ENCODE data around the gene SPEM2. TPM values are rescaled to one million over a fixed set of nuclear protein-coding genes. Genes with fewer than 3 reads are reported as not detected.

The SPEM2 gene
- total RNA-seq, 2 experiments from 2014 or later = not detected

DNA sequence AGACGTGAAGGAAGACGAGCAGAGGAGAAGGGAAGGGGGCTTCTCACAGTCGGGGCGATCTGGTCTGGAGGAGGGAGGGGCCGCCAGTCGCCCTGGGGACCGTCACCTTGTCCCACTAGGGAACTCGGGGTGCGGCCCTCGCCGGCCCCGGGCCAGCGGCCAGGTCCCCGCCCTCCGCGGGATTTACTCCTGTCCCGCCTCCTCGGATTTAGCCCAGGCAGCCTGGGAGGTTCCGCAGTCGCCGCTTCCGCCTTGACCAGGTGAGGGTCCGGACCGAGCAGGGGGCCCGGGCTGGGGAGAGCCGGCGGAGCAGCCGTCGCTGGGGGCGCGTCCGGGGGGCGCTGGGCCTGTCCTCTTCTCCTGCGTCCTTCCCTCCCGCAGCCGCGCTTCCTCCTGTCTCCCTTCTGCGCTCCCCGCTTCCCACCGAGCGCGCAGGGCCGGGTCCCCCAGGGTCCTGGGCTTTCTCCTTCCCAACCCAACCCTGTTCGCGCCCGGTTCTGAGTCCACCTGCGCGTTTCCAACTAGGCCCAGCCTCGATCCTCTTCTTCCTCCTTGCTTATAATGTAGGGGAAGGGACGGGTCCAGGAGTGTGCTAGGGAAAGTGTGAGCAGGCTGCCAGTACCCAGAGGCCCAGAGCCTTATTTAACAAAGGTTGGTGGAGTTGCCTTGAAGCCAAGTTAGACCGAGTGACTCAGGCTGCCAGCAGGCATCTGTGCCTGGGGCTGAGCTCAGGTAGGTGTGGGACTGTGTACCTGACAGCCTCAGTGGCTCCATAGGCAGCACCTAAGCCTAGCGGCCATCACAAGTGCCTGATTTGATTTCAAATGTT is 44.3 kb upstream of the SPEM2 start, which contains the start of gene TNK1:
TSS of gene TNK1 (plus strand) at position 235 of the 829 bp plus-strand sequence. CDS start 1,838 bp downstream, outside the sequence.
- Mint-ChIP-seq H3K36me3 (ENCODE audit: low read depth) (peaks cover 8% of the 10 kb centered on the region), H3K27me3 (peaks cover 55% of the 10 kb centered on the region), H3K4me1 (ENCODE audit: low read depth) (peaks cover 10% of the 10 kb centered on the region), H3K27ac (no peak within 1 kb of the TSS), H3K9me3 (no peaks in the 10 kb centered on the region), H3K4me3 (peak within 1 kb of the TSS; percentile 56)
- Histone ChIP-seq H3K27ac (ENCODE audit: low read depth in 1 of 2, low read length in 2 of 2) (no peak within 1 kb of the TSS), H3K4me3 (ENCODE audit: low read length) (no peak within 1 kb of the TSS), H3K36me3 (ENCODE audit: insufficient read depth, low read length) (no peaks in the 10 kb centered on the region), H3K4me1 (ENCODE audit: insufficient read depth, low read length) (peaks cover 28% of the 10 kb centered on the region), H3K9me3 (ENCODE audit: control insufficient read depth in 1 of 2, insufficient read depth in 1 of 2, low read length in 2 of 2) (peaks cover 0 to 4% of the 10 kb centered on the region in 2 experiments), H3K27me3 (ENCODE audit: control insufficient read depth in 1 of 2, insufficient read depth in 2 of 2, low read length in 2 of 2) (peaks cover 21 to 22% of the 10 kb centered on the region in 2 experiments)
- ChIA-PET CTCF (interaction anchor here (0.8 kb wide), 1 partner anchor 25 kb away, joined by 4 read pairs; no protein-coding TSS in a partner anchor), POLR2A (no interaction called here)
- no peak for ATAC-seq (ENCODE audit: poor library complexity)
- DNase-seq = no peak
- TF ChIP-seq, protein P1, sequence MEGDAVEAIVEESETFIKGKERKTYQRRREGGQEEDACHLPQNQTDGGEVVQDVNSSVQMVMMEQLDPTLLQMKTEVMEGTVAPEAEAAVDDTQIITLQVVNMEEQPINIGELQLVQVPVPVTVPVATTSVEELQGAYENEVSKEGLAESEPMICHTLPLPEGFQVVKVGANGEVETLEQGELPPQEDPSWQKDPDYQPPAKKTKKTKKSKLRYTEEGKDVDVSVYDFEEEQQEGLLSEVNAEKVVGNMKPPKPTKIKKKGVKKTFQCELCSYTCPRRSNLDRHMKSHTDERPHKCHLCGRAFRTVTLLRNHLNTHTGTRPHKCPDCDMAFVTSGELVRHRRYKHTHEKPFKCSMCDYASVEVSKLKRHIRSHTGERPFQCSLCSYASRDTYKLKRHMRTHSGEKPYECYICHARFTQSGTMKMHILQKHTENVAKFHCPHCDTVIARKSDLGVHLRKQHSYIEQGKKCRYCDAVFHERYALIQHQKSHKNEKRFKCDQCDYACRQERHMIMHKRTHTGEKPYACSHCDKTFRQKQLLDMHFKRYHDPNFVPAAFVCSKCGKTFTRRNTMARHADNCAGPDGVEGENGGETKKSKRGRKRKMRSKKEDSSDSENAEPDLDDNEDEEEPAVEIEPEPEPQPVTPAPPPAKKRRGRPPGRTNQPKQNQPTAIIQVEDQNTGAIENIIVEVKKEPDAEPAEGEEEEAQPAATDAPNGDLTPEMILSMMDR (IDR thresholded peaks at IDR 0.05) = no peak
- intact Hi-C loops (cut with DNase I, micrococcal nuclease) = loop anchor here in 1 of 2 experiments (10.0 kb wide), 1 partner anchor 54 kb away; the partner anchor contains the start of genes FGF11 and TMEM102

DNA sequence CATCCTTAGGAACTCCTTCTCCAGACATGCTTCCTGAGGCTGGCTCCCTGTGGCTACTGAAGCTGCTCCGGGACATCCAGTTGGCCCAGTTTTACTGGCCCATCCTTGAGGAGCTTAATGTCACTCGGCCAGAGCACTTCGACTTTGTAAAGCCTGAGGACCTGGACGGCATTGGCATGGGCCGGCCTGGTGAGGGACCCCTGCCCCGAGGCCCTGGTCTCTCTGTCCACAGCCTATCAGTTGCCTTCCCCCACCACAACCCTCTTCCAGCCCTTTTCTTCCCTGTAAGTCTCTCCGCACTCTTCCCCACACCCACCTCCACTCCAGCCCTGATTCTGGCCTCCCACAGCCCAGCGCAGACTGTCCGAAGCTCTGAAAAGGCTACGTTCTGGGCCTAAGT is 42.5 kb upstream of the SPEM2 start:
- Mint-ChIP-seq H3K4me1 (ENCODE audit: low read depth) (peaks cover 10% of the 10 kb centered on the region), H3K27me3 (peaks cover 41% of the 10 kb centered on the region), H3K27ac (peak overlapping the region; percentile 91), H3K36me3 (ENCODE audit: low read depth) (peaks cover 22% of the 10 kb centered on the region), H3K4me3 (peak overlapping the region; percentile 4), H3K9me3 (no peaks in the 10 kb centered on the region)
- intact Hi-C loops (cut with DNase I, micrococcal nuclease) = loop anchor here in 1 of 2 experiments (10.0 kb wide), 1 partner anchor 52 kb away; the partner anchor contains the start of genes FGF11 and TMEM102
- Histone ChIP-seq H3K4me3 (ENCODE audit: low read length) (no peak overlapping the region), H3K4me1 (ENCODE audit: insufficient read depth, low read length) (peaks cover 28% of the 10 kb centered on the region), H3K27me3 (ENCODE audit: control insufficient read depth in 1 of 2, insufficient read depth in 2 of 2, low read length in 2 of 2) (peaks cover 21 to 22% of the 10 kb centered on the region in 2 experiments), H3K27ac (ENCODE audit: low read depth in 1 of 2, low read length in 2 of 2) (no peak overlapping the region), H3K36me3 (ENCODE audit: insufficient read depth, low read length) (peaks cover 7% of the 10 kb centered on the region), H3K9me3 (ENCODE audit: control insufficient read depth in 1 of 2, insufficient read depth in 1 of 2, low read length in 2 of 2) (peaks cover 0 to 4% of the 10 kb centered on the region in 2 experiments)
- ATAC-seq (ENCODE audit: poor library complexity) (no peak), DNase-seq (no peak)
- TF ChIP-seq, protein P1 (IDR thresholded peaks at IDR 0.05) = no peak
- CTCF ChIA-PET = interaction anchor here (1.8 kb wide), 1 partner anchor 11 kb away, joined by 8 read pairs; the partner anchor contains the start of gene PLSCR3
- POLR2A ChIA-PET = interaction anchor here (1.1 to 3.9 kb wide), 11 partner anchors 11 to 163 kb away, joined by 3 to 37 read pairs (median 11); partner anchors contain the start of genes ACADVL, ACAP1, DLG4 and NEURL4

DNA sequence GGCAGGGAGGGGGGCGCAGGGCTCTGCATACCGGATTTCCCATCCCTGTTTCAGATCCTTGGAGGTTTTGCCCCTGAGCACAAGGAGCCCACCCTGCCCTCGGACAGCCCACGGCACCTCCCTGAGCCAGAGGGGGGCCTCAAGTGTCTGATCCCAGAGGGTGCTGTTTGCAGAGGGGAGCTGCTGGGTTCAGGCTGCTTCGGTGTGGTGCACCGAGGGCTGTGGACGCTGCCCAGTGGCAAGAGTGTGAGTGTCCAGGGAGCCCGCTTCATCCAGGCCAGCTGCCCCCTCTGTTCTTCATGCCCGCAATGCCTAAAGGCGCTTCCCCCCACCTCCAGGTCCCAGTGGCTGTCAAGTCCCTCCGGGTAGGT is 42.1 kb upstream of the SPEM2 start:
- peak overlapping the region; percentile 42 for H3K4me3 Mint-ChIP-seq
- H3K27me3 Mint-ChIP-seq = peaks cover 41% of the 10 kb centered on the region
- CTCF ChIA-PET = interaction anchor here (1.3 to 1.8 kb wide), 3 partner anchors 11 to 54 kb away, joined by 4 to 8 read pairs (median 8); partner anchors contain the start of gene PLSCR3
- POLR2A ChIA-PET = interaction anchor here (0.6 to 3.9 kb wide), 19 partner anchors 10 to 773 kb away, joined by 3 to 37 read pairs (median 7); partner anchors contain the start of genes ACADVL, ACAP1, DLG4 and NEURL4
- peaks cover 27% of the 10 kb centered on the region for H3K36me3 Mint-ChIP-seq (ENCODE audit: low read depth)
- Histone ChIP-seq H3K27ac (ENCODE audit: low read depth in 1 of 2, low read length in 2 of 2) (peak overlapping the region; percentile 15 to 74), H3K36me3 (ENCODE audit: insufficient read depth, low read length) (peaks cover 11% of the 10 kb centered on the region), H3K4me3 (ENCODE audit: low read length) (peak overlapping the region; percentile 64), H3K4me1 (ENCODE audit: insufficient read depth, low read length) (peaks cover 28% of the 10 kb centered on the region), H3K27me3 (ENCODE audit: control insufficient read depth in 1 of 2, insufficient read depth in 2 of 2, low read length in 2 of 2) (peaks cover 21 to 22% of the 10 kb centered on the region in 2 experiments), H3K9me3 (ENCODE audit: control insufficient read depth in 1 of 2, insufficient read depth in 1 of 2, low read length in 2 of 2) (peaks cover 0 to 4% of the 10 kb centered on the region in 2 experiments)
- peak overlapping the region; percentile 91 for H3K27ac Mint-ChIP-seq
- TF ChIP-seq, protein P1 (IDR thresholded peaks at IDR 0.05) = no peak
- no peak for DNase-seq
- no peak for ATAC-seq (ENCODE audit: poor library complexity)
- H3K4me1 Mint-ChIP-seq (ENCODE audit: low read depth) = peaks cover 10% of the 10 kb centered on the region
- intact Hi-C loops (cut with DNase I, micrococcal nuclease) = loop anchor here in 1 of 2 experiments (10.0 kb wide), 1 partner anchor 51 kb away; the partner anchor contains the start of genes FGF11 and TMEM102
- H3K9me3 Mint-ChIP-seq = no peaks in the 10 kb centered on the region
